ENCODE results near the gene GPS1.

Gene GPS1

DNA sequence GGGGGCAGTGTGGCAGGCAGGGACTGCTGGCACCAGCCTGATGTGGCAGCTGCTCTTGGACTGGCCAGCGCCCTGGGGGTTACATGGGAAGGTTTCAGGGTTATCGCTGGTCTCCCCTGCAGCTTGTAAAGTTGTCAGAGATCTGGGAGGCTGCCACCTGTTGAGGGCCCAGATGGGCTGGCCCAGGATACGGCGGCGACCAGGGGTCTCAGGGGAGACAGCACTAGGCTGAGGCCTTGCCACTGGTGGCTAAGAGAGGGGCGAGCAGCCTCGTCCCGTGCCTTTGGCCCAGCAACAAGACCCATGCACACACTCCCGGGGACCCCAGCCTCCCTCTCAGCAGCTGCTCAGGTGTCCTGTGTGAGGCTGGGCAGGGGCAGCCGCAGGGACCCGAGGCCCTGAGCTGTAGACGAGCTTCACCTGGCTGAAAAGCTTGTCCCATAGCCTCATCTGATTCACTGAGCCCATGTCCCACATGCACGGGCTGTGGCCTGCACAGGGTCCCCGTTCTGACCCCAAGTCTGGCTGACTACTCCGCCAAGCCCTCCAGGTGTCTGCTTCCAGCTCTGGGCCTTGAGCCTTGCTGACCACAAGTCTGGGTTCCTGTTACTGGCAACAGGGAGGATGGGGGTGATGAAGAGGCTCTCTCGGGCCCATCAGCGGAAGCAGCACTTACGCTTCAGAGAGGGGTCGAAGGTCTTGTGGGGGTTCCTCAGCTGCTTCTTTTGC, 7.7 kb downstream of the GPS1 start:
- TF ChIP-seq, protein P1, sequence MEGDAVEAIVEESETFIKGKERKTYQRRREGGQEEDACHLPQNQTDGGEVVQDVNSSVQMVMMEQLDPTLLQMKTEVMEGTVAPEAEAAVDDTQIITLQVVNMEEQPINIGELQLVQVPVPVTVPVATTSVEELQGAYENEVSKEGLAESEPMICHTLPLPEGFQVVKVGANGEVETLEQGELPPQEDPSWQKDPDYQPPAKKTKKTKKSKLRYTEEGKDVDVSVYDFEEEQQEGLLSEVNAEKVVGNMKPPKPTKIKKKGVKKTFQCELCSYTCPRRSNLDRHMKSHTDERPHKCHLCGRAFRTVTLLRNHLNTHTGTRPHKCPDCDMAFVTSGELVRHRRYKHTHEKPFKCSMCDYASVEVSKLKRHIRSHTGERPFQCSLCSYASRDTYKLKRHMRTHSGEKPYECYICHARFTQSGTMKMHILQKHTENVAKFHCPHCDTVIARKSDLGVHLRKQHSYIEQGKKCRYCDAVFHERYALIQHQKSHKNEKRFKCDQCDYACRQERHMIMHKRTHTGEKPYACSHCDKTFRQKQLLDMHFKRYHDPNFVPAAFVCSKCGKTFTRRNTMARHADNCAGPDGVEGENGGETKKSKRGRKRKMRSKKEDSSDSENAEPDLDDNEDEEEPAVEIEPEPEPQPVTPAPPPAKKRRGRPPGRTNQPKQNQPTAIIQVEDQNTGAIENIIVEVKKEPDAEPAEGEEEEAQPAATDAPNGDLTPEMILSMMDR (IDR thresholded peaks at IDR 0.05; ENCODE audit: low read depth, low read length), result no peak
- no peak overlapping the region for H3K4me3 ChIP-seq (ENCODE audit: low read depth, low read length)

DNA sequence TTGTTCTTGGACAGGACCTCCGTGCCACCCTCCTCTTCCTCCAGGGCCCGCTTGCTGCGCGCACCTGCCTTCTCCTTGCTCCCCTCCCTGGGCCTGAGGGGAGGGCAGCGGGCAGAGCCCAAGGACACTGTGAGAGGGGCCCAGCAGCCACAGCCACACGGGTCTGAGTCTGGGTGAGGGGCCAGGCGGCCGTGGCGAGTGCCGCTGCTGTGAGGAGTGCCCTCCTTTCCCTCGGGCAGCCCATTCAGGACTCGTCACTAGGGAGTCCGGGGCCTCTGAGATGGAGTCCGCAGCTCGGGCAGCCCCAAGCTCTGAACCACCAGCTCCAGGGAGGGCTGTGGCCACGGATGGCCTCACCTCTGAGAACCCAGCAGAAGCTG, 8.3 kb downstream of the GPS1 start:
- H3K4me3 ChIP-seq (ENCODE audit: low read depth, low read length), result no peak overlapping the region
- TF ChIP-seq, protein P1 (IDR thresholded peaks at IDR 0.05; ENCODE audit: low read depth, low read length), result no peak

DNA sequence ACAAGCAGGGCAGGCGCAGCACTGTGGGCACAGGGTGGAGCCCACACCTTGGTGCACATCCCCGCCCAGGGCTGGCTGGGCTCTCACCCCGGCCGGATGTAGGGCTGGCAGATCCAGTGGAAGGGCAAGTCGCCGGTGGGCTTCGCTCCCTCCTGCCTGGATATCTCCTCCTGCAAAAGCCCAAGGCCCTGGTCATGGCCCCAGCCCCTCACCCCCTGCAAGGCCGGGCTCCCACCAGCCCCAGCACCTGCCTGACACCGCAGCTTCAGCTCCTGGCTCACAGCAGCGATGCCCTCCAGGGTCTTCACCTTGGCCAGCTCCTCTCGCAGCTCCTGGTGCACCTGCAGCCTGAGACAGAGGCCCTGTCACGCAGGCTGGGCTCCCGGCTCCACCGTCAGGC, 8.9 kb downstream of the GPS1 start:
- no peak overlapping the region for H3K4me3 ChIP-seq (ENCODE audit: low read depth, low read length)
- TF ChIP-seq, protein P1 (IDR thresholded peaks at IDR 0.05; ENCODE audit: low read depth, low read length), result no peak

DNA sequence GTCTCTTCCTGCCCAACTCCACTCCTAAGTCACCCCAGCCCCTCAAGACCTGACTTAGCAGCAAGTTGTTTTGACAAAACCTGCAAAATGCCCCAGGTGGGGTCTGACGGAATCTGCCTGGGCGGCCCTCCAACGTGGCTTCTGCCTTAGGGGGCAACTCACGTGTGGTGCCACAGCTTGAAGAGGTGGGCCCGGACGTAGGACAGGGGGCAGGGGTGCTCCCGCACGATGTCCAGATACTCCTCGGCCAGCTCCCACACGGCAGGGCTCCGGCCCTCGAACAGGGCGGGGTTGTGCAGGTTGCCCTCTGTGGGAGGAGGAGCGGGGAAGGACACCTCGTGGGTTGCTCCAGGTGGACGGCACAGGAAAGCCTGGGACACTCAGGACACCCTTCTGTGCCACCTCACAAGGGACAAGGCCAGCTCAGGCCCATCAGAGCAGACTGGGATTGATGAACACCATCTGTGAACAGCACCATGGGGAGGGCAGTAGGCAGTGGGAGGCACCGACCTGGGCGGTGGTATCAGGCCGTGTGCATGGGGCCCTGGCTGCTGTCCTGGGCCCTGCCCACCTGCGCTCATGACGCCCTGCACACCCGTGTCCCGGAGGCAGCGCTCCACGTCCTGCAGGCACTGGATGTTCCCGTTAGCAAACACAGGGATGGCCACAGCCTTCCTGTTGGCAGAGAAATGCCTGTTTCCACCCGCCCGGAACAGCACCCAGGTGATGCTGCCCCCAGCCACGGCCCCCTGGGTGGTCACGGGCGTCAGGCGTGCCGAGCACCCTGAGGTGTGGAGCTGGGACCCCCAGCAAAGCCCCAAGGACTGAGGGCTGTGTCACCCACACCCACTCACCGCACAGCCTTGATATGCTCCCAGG, 9.6 kb downstream of the GPS1 start:
- H3K4me3 ChIP-seq (ENCODE audit: low read depth, low read length), result no peak overlapping the region
- TF ChIP-seq, protein P1 (IDR thresholded peaks at IDR 0.05; ENCODE audit: low read depth, low read length), result no peak

DNA sequence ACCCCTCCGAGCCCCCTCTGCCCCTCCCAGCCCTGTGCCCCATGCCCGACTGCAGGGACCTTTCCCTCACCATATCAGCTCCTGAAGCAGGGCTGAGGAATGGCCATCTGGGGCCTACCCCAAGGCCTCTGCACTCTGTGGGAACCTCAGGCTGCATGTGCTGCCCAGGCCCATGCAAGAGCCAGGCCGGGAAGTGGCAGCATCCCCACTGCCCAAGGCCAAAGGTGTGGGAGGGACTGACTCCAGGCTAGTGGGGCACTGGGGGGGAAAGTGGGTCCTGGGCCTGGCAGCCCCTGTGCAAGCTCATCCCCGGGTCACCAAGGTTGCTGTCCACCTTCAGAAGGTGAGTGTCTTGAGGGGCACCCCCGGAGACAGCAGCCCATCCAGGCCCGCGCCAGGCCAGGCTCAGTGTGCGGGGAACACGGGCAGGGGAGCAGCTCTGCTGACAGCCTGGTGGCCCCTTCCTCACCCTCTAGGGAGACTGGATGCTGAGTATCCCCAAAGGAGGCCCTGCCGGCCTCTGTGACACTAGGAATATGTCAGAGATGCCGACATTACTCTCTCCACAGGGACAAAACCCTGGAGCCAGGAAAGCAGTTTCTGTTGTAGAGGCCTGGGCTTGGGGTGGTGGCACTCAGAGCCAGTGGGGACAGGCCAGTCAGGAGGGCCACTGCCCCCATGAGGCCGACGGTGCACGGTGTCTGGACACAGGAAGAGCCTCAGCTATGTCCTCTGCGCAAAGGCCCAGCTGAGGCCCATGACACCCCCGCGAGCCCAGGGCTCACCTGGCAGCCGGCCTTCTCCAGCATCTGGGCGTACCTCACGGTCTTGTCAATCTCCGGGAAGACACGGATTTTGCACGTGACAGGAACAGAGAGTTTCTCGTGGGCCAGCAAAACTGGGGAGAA, 10.6 kb downstream of the GPS1 start:
- H3K4me3 ChIP-seq (ENCODE audit: low read depth, low read length), result no peak overlapping the region
- TF ChIP-seq, protein P1 (IDR thresholded peaks at IDR 0.05; ENCODE audit: low read depth, low read length), result no peak

DNA sequence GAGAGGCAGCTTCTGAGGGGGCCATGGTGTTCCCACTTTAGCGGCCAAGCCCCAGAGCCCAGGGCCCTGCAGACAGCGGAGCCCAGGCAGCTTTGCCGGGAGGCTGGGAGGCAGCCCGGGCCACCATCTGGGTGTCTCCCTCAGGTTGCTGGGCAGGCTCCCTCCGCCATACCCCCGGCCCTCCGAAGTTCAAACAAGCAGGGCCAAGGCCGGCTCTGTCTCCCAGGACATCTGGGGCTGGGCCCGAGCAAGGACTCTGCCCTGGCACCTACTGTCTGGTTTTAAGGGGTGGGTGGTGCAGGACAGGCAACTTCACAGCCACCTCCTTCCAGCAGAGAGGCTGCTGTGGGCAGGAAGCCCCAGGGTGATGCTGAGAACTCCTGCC, 11.3 kb downstream of the GPS1 start:
- TF ChIP-seq, protein P1 (IDR thresholded peaks at IDR 0.05; ENCODE audit: low read depth, low read length), result no peak
- no peak overlapping the region for H3K4me3 ChIP-seq (ENCODE audit: low read depth, low read length)
